Measurements from ENCODE around the gene SLC22A23. TPM values are rescaled to one million over a fixed set of nuclear protein-coding genes. Genes with fewer than 3 reads are reported as not detected.

SLC22A23 gene
- total RNA-seq, 1 donor from 2014 or later = 5.7 TPM

GRCh38 chr6:3327403-3327802, 129.4 kb downstream of the SLC22A23 start:
- Mint-ChIP-seq H3K27me3 (ENCODE audit: low read depth, unreplicated experiment) (no peaks in the 10 kb centered on the region), H3K36me3 (ENCODE audit: low read depth, unreplicated experiment) (no peaks in the 10 kb centered on the region), H3K4me1 (ENCODE audit: low read depth, unreplicated experiment) (peaks cover 21% of the 10 kb centered on the region)

DNA sequence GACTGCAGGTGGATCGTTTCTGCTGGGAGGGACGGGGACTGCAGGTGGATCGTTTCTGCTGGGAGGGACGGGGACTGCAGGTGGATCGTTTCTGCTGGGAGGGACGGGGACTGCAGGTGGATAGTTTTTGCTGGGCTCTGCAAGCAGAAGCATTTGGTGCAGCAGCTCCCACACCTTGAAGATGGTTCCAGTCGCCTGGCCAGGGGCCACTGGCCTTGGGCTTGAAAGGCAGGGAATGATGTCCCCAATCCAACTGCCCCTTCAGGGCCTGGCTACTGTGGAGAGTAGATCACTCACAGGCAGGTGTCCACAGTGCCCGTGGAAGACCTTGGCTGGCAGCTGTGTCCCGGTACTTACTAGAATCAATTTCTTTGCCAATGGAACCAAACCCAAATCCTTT, 129.9 kb downstream of the SLC22A23 start:
- H3K9me3 Mint-ChIP-seq (ENCODE audit: unreplicated experiment) = no peaks in the 10 kb centered on the region
- FAIRE-seq = no peak
- Histone ChIP-seq H4K20me1 (ENCODE audit: insufficient read depth, low read length) (no peaks in the 10 kb centered on the region), H2AFZ (ENCODE audit: low read depth, low read length) (no peak overlapping the region), H3K9me3 (ENCODE audit: insufficient read depth, low read depth, low read length) (no peaks in the 10 kb centered on the region), H3K79me2 (ENCODE audit: insufficient read depth, low read length) (no peaks in the 10 kb centered on the region), H3K27me3 (ENCODE audit: insufficient read depth, low read length) (no peaks in the 10 kb centered on the region), H3K27ac (ENCODE audit: low read depth, low read length) (peak overlapping the region; percentile 71), H3K4me1 (ENCODE audit: insufficient read depth, low read length) (peaks cover 51% of the 10 kb centered on the region), H3K4me2 (ENCODE audit: low read length) (no peak overlapping the region), H3K9ac (ENCODE audit: low read length) (no peak overlapping the region), H3K36me3 (ENCODE audit: insufficient read depth, low read length) (no peaks in the 10 kb centered on the region), H3K4me3 (ENCODE audit: insufficient read depth, low read depth, low read length) (no peak overlapping the region)
- no peaks in the 10 kb centered on the region for H3K27me3 Mint-ChIP-seq (ENCODE audit: low read depth, unreplicated experiment)
- TF ChIP-seq CTCF (IDR thresholded peaks at IDR 0.05; ENCODE audit: insufficient read depth, low read depth, low read length) (no peak), EZH2 (IDR thresholded peaks at IDR 0.05; ENCODE audit: insufficient read depth, low read length) (no peak)
- no peaks in the 10 kb centered on the region for H3K36me3 Mint-ChIP-seq (ENCODE audit: low read depth, unreplicated experiment)
- DNase-seq (ENCODE audit: low read depth) = no peak
- no peak overlapping the region for H3K27ac Mint-ChIP-seq (ENCODE audit: unreplicated experiment)
- H3K4me3 Mint-ChIP-seq (ENCODE audit: unreplicated experiment) = no peak overlapping the region
- peaks cover 21% of the 10 kb centered on the region for H3K4me1 Mint-ChIP-seq (ENCODE audit: low read depth, unreplicated experiment)

More at GRCh38 chr6:3327403-3327802, 129.4 kb downstream of the SLC22A23 start:
- TF ChIP-seq CTCF (IDR thresholded peaks at IDR 0.05; ENCODE audit: insufficient read depth, low read depth, low read length) (no peak), EZH2 (IDR thresholded peaks at IDR 0.05; ENCODE audit: insufficient read depth, low read length) (no peak)
- H3K27ac ChIP-seq (ENCODE audit: low read depth, low read length) = peak overlapping the region; percentile 71
- H3K4me2 ChIP-seq (ENCODE audit: low read length) = no peak overlapping the region
- Mint-ChIP-seq H3K9me3 (ENCODE audit: unreplicated experiment) (no peaks in the 10 kb centered on the region), H3K27ac (ENCODE audit: unreplicated experiment) (no peak overlapping the region), H3K4me3 (ENCODE audit: unreplicated experiment) (no peak overlapping the region)
- H3K9ac ChIP-seq (ENCODE audit: low read length) = no peak overlapping the region
- peaks cover 51% of the 10 kb centered on the region for H3K4me1 ChIP-seq (ENCODE audit: insufficient read depth, low read length)
- no peak overlapping the region for H2AFZ ChIP-seq (ENCODE audit: low read depth, low read length)
- DNase-seq (ENCODE audit: low read depth) = no peak
- FAIRE-seq = no peak
- no peaks in the 10 kb centered on the region for H3K36me3 ChIP-seq (ENCODE audit: insufficient read depth, low read length)
- no peaks in the 10 kb centered on the region for H3K27me3 ChIP-seq (ENCODE audit: insufficient read depth, low read length)
- no peak overlapping the region for H3K4me3 ChIP-seq (ENCODE audit: insufficient read depth, low read depth, low read length)
- no peaks in the 10 kb centered on the region for H3K79me2 ChIP-seq (ENCODE audit: insufficient read depth, low read length)
- no peaks in the 10 kb centered on the region for H3K9me3 ChIP-seq (ENCODE audit: insufficient read depth, low read depth, low read length)
- no peaks in the 10 kb centered on the region for H4K20me1 ChIP-seq (ENCODE audit: insufficient read depth, low read length)

DNA sequence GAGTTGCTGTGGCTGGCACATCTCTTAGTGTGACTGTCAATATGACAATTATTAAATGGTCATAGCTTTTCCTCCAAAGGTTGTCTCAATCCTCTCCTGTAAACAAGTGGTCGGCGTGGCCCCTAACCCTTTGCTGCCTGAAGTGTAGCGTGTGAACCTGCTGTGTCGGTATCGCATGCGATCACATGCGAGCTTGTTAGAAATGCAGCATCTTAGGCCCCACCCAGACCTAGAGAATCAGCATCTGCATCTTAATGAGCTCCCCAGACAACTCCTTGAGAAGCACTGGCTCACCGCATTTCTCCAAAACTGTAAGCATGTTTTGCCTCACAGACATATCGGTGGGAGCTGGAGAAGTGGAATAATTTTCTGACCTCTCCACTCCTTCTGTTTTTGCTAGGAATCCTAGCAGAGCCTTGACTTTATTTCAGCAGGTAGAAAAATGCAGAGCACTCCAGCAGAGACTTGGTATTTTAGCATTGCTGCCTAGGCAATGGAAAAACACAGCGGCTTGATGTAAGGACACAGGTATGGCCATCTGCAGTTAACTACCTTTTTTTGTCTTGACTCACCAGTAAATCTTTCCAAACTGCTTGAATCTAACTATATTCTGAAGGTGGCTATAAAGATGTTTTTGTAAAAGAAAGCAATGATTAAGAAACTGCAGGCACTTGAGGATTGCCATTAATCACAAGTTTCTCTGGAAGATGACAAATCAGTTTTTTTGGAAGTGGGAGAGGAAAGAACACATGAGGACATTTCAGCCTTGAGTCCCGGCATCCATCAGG, 130.5 kb downstream of the SLC22A23 start:
- no peaks in the 10 kb centered on the region for H3K36me3 ChIP-seq (ENCODE audit: insufficient read depth, low read length)
- H3K79me2 ChIP-seq (ENCODE audit: insufficient read depth, low read length) = no peaks in the 10 kb centered on the region
- Mint-ChIP-seq H3K27me3 (ENCODE audit: low read depth, unreplicated experiment) (no peaks in the 10 kb centered on the region), H3K36me3 (ENCODE audit: low read depth, unreplicated experiment) (no peaks in the 10 kb centered on the region), H3K4me1 (ENCODE audit: low read depth, unreplicated experiment) (peaks cover 21% of the 10 kb centered on the region), H3K9me3 (ENCODE audit: unreplicated experiment) (no peaks in the 10 kb centered on the region), H3K27ac (ENCODE audit: unreplicated experiment) (no peak overlapping the region), H3K4me3 (ENCODE audit: unreplicated experiment) (no peak overlapping the region)
- DNase-seq (ENCODE audit: low read depth) (peak; percentile 62), FAIRE-seq (no peak)
- H4K20me1 ChIP-seq (ENCODE audit: insufficient read depth, low read length) = no peaks in the 10 kb centered on the region
- H3K4me3 ChIP-seq (ENCODE audit: insufficient read depth, low read depth, low read length) = no peak overlapping the region
- H3K9me3 ChIP-seq (ENCODE audit: insufficient read depth, low read depth, low read length) = no peaks in the 10 kb centered on the region
- no peak overlapping the region for H2AFZ ChIP-seq (ENCODE audit: low read depth, low read length)
- peak overlapping the region; percentile 76 for H3K9ac ChIP-seq (ENCODE audit: low read length)
- TF ChIP-seq EZH2 (IDR thresholded peaks at IDR 0.05; ENCODE audit: insufficient read depth, low read length) (no peak), CTCF (IDR thresholded peaks at IDR 0.05; ENCODE audit: insufficient read depth, low read depth, low read length) (no peak)
- no peaks in the 10 kb centered on the region for H3K27me3 ChIP-seq (ENCODE audit: insufficient read depth, low read length)
- H3K27ac ChIP-seq (ENCODE audit: low read depth, low read length) = peak overlapping the region; percentile 90
- peaks cover 51% of the 10 kb centered on the region for H3K4me1 ChIP-seq (ENCODE audit: insufficient read depth, low read length)
- H3K4me2 ChIP-seq (ENCODE audit: low read length) = no peak overlapping the region
